Stimulated activated CD8-positive, alpha-beta memory T cell treated with anti-CD3 and anti-CD28 coated beads, Interleukin-2, amount 100 ng/mL, for 1 hour (primary cell): Measurements from ENCODE around the gene GAGE12H.
"Not testable (repeated sequence)": the region's sequence is repeated elsewhere in the genome, so short reads cannot be mapped to it uniquely, and the experiment has no call there.

Source experiments
- DNase-seq, 2 donors: peaks; one replicate each; pipeline ENCODE4 v3.0.0-alpha.2; 2020; ENCODE audit warnings: low read depth in 2 of 2

The GAGE12H gene

GRCh38 chrX:49579649-49580048, at the start of gene GAGE12H:
Gene GAGE12H, plus strand, starts transcription at chrX:49579949. Its CDS starts 1,155 bp downstream, at chrX:49581104.
- DNase-seq, result not testable (repeated sequence)

- not testable (repeated sequence) for DNase-seq
Measured at GRCh38 chrX:49531877-49532276, 47.9 kb upstream of the GAGE12H start, which contains the start of gene GAGE12C. Gene GAGE12C, plus strand, starts transcription at chrX:49532177. Its CDS starts 1,155 bp downstream, at chrX:49533332.

GRCh38 chrX:49541433-49541832, 38.3 kb upstream of the GAGE12H start, which contains the start of gene GAGE12D:
Gene GAGE12D, plus strand, starts transcription at chrX:49541733. Its CDS starts 1,155 bp downstream, at chrX:49542888.
- not testable (repeated sequence) for DNase-seq

GRCh38 chrX:49550989-49551388, 28.8 kb upstream of the GAGE12H start, which contains the start of gene GAGE12E:
Gene GAGE12E, plus strand, starts transcription at chrX:49551289. Its CDS starts 1,155 bp downstream, at chrX:49552444.
- not testable (repeated sequence) for DNase-seq

- not testable (repeated sequence) for DNase-seq
Measured at GRCh38 chrX:49560542-49560941, 19.2 kb upstream of the GAGE12H start, which contains the start of gene GAGE12F. Gene GAGE12F, plus strand, starts transcription at chrX:49560842. Its CDS starts 1,155 bp downstream, at chrX:49561997.

- not testable (repeated sequence) for DNase-seq
Measured at GRCh38 chrX:49568728-49569127, 11.0 kb upstream of the GAGE12H start.

GRCh38 chrX:49569152-49569551, 10.6 kb upstream of the GAGE12H start:
- DNase-seq, result not testable (repeated sequence)

- not testable (repeated sequence) for DNase-seq
Measured at GRCh38 chrX:49570100-49570499, 9.6 kb upstream of the GAGE12H start, which contains the start of gene GAGE12G. Gene GAGE12G, plus strand, starts transcription at chrX:49570400. Its CDS starts 1,155 bp downstream, at chrX:49571555.

GRCh38 chrX:49589196-49589595, 9.4 kb downstream of the GAGE12H start, which contains the start of gene GAGE2A:
Gene GAGE2A, plus strand, starts transcription at chrX:49589496. Its CDS starts 1,155 bp downstream, at chrX:49590651.
- DNase-seq, result not testable (repeated sequence)

- not testable (repeated sequence) for DNase-seq
Measured at GRCh38 chrX:49589769-49590478, 10.2 kb downstream of the GAGE12H start.

- not testable (repeated sequence) for DNase-seq
Measured at GRCh38 chrX:49590488-49590887, 10.7 kb downstream of the GAGE12H start.

GRCh38 chrX:49598720-49599119, 19.0 kb downstream of the GAGE12H start, which contains the start of gene GAGE1:
Gene GAGE1, plus strand, starts transcription at chrX:49599020. Its CDS starts 1,155 bp downstream, at chrX:49600175.
- not testable (repeated sequence) for DNase-seq

GRCh38 chrX:49610718-49611310, 31.1 kb downstream of the GAGE12H start:
- no peak for DNase-seq

- no peak for DNase-seq
Measured at GRCh38 chrX:49618574-49618973, 38.8 kb downstream of the GAGE12H start.

- no peak for DNase-seq
Measured at GRCh38 chrX:49627086-49627777, 47.5 kb downstream of the GAGE12H start.
